PC-3 (cell line): ENCODE data around the gene KPNA5. TPM values are rescaled to one million over a fixed set of nuclear protein-coding genes. Genes with fewer than 3 reads are reported as not detected.
"Not testable (repeated sequence)": the region's sequence is repeated elsewhere in the genome, so short reads cannot be mapped to it uniquely, and the experiment has no call there.

ENCODE experiments used
- ATAC-seq: fragments of 200-7000 bp; cut with Tn5 transposase; 2 replicates; pipeline ENCODE4 v1.9.1; 2020; ENCODE audit warnings: mild to moderate bottlenecking, moderate library complexity
- BruUV-seq: library from RNA; stranded (reverse); fragments of 400-500 nt; replicated peaks from 2 replicates; lab custom pipeline; 2021; lab: Mats Ljungman, UMichigan
- CTCF ChIA-PET: fragments of 300-600 bp; sonication (Branson Sonifier 250); formaldehyde crosslinking; loops from one replicate; lab custom pipeline; 2022; ENCODE audit warnings: antibody characterized with exemption; lab: Charles Lee
- POLR2A ChIA-PET: fragments of 300-600 bp; sonication (Branson Sonifier 250); formaldehyde crosslinking; loops from one replicate; lab custom pipeline; 2022; ENCODE audit warnings: antibody characterized with exemption; ENCODE audit not compliant: unreplicated experiment; lab: Charles Lee
- DNase-seq: peaks from one replicate; pipeline ENCODE4 v3.0.0-alpha.2; 2015
- H2AFZ ChIP-seq: fragments of 300-600 bp; sonication (generic); 2 replicates; pipeline ENCODE4 v1.6.0; 2016; ENCODE audit warnings: antibody characterized with exemption, low read length
- H3F3A ChIP-seq: fragments of 300-600 bp; sonication (generic); one replicate; pipeline ENCODE4 v1.6.0; 2017; ENCODE audit warnings: antibody characterized with exemption, low read length, control low read depth, mild to moderate bottlenecking; ENCODE audit not compliant: unreplicated experiment
- H3K27ac ChIP-seq: fragments of 300-600 bp; sonication (generic); 2 replicates; pipeline ENCODE4 v1.5.1; 2016; ENCODE audit warnings: mild to moderate bottlenecking, low read length
- H3K27me3 ChIP-seq: fragments of 300-600 bp; sonication (generic); 2 replicates; pipeline ENCODE4 v1.6.1; 2016; ENCODE audit warnings: low read length, mixed read lengths
- H3K36me3 ChIP-seq: fragments of 300-600 bp; sonication (generic); 2 replicates; pipeline ENCODE4 v1.6.1; 2016; ENCODE audit warnings: low read depth, mixed run types, low read length, mixed read lengths
- H3K4me1 ChIP-seq: fragments of 300-600 bp; sonication (generic); 2 replicates; pipeline ENCODE4 v1.5.1; 2016; ENCODE audit warnings: low read length; ENCODE audit not compliant: insufficient read depth
- H3K4me2 ChIP-seq: fragments of 300-600 bp; sonication (generic); 2 replicates; pipeline ENCODE4 v1.6.0; 2016; ENCODE audit warnings: low read length
- H3K4me3 ChIP-seq: fragments of 300-600 bp; sonication (generic); 2 replicates; pipeline ENCODE4 v1.5.1; 2016; ENCODE audit warnings: mild to moderate bottlenecking, low read length, mixed read lengths
- H3K79me2 ChIP-seq: fragments of 300-600 bp; sonication (generic); 2 replicates; pipeline ENCODE4 v1.6.1; 2017; ENCODE audit warnings: low read length, mixed read lengths
- H3K9ac ChIP-seq: fragments of 300-600 bp; sonication (generic); 2 replicates; pipeline ENCODE4 v1.6.0; 2016; ENCODE audit warnings: mild to moderate bottlenecking, low read length
- H3K9me2 ChIP-seq: fragments of 300-600 bp; sonication (generic); replicated peaks from 2 replicates; pipeline ENCODE4 v1.6.1; 2016; ENCODE audit warnings: mixed run types, low read length, mixed read lengths
- H3K9me3 ChIP-seq: fragments of 300-600 bp; sonication (generic); 2 replicates; pipeline ENCODE4 v1.6.1; 2016; ENCODE audit warnings: low read length, mixed read lengths
- H4K20me1 ChIP-seq: fragments of 300-600 bp; sonication (generic); 2 replicates; pipeline ENCODE4 v1.6.1; 2016; ENCODE audit warnings: low read length, mixed read lengths
- EZH2 ChIP-seq: fragments of 300-600 bp; sonication (generic); IDR thresholded peaks from one replicate; pipeline ENCODE4 v1.6.1; 2017; ENCODE audit warnings: antibody characterized with exemption, mild to moderate bottlenecking, low read length; ENCODE audit not compliant: unreplicated experiment
- EZH2phosphoT487 ChIP-seq: fragments of 300-600 bp; sonication (generic); IDR thresholded peaks from 2 replicates; pipeline ENCODE4 v1.6.1; 2018; ENCODE audit warnings: mild to moderate bottlenecking, antibody characterized with exemption, low read length, borderline replicate concordance
- intact Hi-C: fragments of 100-400 bp; cut with micrococcal nuclease; formaldehyde crosslinking; loops from 2 replicates; pipeline ENCODE4 v1.9.0; 2023
- total RNA-seq: library from RNA; depleted of rRNA; stranded (reverse); fragments of >200 nt; gene quantifications from 2 replicates; pipeline ENCODE4 v1.2.3, GENCODE V29; 2014
- TF ChIP-seq, protein P1 (sequence below): fragments of 300-600 bp; sonication (generic); conservative IDR thresholded peaks from 2 replicates; pipeline ENCODE4 v1.5.1; 2017; ENCODE audit warnings: antibody characterized with exemption, low read depth, mild to moderate bottlenecking, low read length

Gene KPNA5
- total RNA-seq, 1 experiment from 2014 or later, result 4.9 TPM

DNA sequence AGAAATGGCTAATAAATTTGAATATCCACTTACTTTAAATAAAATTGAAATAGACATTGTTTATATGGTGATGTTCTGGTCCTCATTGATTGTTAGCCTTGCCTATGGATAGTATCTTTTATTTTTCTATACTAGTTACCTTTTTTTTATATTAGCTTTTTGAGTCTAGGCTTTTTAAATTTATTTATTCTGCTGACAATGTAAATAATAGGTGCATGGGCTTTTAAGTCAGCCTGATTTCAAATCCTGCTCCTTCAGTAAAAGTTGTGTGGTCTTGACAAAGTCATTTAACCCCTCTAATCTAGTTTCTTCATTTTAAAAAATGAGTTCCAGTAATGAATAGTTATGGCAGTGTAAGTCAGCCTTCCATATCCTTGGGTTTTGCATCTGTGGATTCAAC, 45.9 kb downstream of the KPNA5 start:
- Histone ChIP-seq H3K36me3 (peaks cover 8% of the 10 kb centered on the region; the same call in 1 of the 2 replicates), H2AFZ (no peak overlapping the region), H3K4me2 (no peak overlapping the region), H3K9me2 (no peaks in the 10 kb centered on the region), H3K4me3 (no peak overlapping the region), H3K79me2 (no peaks in the 10 kb centered on the region), H3K4me1 (no peaks in the 10 kb centered on the region), H4K20me1 (no peaks in the 10 kb centered on the region), H3F3A (no peaks in the 10 kb centered on the region), H3K27me3 (no peaks in the 10 kb centered on the region), H3K27ac (no peak overlapping the region), H3K9ac (no peak overlapping the region), H3K9me3 (no peaks in the 10 kb centered on the region)
- POLR2A ChIA-PET, result no interaction called here
- ATAC-seq (no peak), DNase-seq (no peak)
- BruUV-seq, result no TSS peak
- TF ChIP-seq, protein P1, sequence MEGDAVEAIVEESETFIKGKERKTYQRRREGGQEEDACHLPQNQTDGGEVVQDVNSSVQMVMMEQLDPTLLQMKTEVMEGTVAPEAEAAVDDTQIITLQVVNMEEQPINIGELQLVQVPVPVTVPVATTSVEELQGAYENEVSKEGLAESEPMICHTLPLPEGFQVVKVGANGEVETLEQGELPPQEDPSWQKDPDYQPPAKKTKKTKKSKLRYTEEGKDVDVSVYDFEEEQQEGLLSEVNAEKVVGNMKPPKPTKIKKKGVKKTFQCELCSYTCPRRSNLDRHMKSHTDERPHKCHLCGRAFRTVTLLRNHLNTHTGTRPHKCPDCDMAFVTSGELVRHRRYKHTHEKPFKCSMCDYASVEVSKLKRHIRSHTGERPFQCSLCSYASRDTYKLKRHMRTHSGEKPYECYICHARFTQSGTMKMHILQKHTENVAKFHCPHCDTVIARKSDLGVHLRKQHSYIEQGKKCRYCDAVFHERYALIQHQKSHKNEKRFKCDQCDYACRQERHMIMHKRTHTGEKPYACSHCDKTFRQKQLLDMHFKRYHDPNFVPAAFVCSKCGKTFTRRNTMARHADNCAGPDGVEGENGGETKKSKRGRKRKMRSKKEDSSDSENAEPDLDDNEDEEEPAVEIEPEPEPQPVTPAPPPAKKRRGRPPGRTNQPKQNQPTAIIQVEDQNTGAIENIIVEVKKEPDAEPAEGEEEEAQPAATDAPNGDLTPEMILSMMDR, result no peak
- no peak for TF ChIP-seq EZH2
- no peak for TF ChIP-seq EZH2phosphoT487
- intact Hi-C loops, result no loop called here
- CTCF ChIA-PET, result no interaction called here

DNA sequence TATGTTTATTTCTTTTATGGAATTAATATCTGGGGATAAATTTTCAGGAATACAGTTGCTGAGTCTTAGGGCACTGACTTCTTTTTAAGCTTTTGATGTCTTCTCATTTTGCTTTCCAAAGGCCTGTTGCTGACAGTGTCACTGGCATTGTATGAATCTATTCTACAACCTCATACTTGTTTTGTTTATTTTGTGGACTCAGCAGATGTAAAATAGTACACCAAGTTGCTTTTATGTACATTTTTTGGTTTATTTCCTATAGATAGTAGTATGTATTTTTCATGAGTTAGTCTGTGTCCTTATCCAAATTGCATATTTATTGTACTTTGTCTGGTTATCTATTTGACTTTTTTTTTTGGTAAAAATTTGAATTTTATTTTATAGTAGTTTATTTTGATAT, 49.5 kb downstream of the KPNA5 start:
- H3K36me3 ChIP-seq, result peaks cover 8% of the 10 kb centered on the region; the same call in 1 of the 2 replicates
- ChIA-PET CTCF (no interaction called here), POLR2A (no interaction called here)
- no peaks in the 10 kb centered on the region for H3K9me2 ChIP-seq
- no peaks in the 10 kb centered on the region for H3K27me3 ChIP-seq
- H3F3A ChIP-seq, result no peaks in the 10 kb centered on the region
- H4K20me1 ChIP-seq, result no peaks in the 10 kb centered on the region
- no peak for DNase-seq
- no peaks in the 10 kb centered on the region for H3K79me2 ChIP-seq
- TF ChIP-seq EZH2 (no peak), EZH2phosphoT487 (no peak)
- TF ChIP-seq, protein P1, result no peak
- no peaks in the 10 kb centered on the region for H3K4me1 ChIP-seq
- no peak overlapping the region for H3K27ac ChIP-seq
- intact Hi-C loops, result no loop called here
- H3K4me3 ChIP-seq, result no peak overlapping the region
- no peak for ATAC-seq
- no peaks in the 10 kb centered on the region for H3K9me3 ChIP-seq
- H3K4me2 ChIP-seq, result no peak overlapping the region
- H3K9ac ChIP-seq, result no peak overlapping the region
- H2AFZ ChIP-seq, result no peak overlapping the region
- BruUV-seq, result no TSS peak

DNA sequence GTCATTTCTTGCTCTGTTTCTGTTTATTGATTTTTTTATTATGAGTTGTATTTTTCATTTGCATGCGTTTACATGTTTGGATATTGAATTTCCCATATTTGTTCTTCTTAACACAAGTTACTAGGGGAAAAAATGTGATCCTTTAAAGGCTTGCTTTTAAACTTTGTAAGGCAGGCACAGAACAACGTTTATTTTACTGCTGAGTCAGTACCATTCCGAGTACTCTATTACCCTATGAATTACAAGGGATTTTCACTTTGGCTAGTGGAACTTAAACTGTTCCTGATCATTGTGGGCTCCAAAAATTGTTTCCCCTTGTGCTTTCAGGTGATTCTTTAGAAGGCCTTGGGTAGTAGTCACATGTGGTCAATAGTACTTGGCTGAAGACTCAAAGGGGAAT, 56.0 kb downstream of the KPNA5 start:
- Histone ChIP-seq H3K4me2 (no peak overlapping the region), H3K27me3 (no peaks in the 10 kb centered on the region), H3K79me2 (no peaks in the 10 kb centered on the region), H3K4me3 (no peak overlapping the region), H2AFZ (no peak overlapping the region), H3K9me2 (no peaks in the 10 kb centered on the region), H3K27ac (no peak overlapping the region), H3K9me3 (no peaks in the 10 kb centered on the region), H3K9ac (no peak overlapping the region), H3K36me3 (no peaks in the 10 kb centered on the region), H4K20me1 (no peaks in the 10 kb centered on the region), H3K4me1 (no peaks in the 10 kb centered on the region), H3F3A (no peaks in the 10 kb centered on the region)
- POLR2A ChIA-PET, result no interaction called here
- DNase-seq (no peak), ATAC-seq (no peak; the same call in 1 of the 2 replicates)
- TF ChIP-seq, protein P1, result no peak
- TF ChIP-seq EZH2, result no peak
- no peak for TF ChIP-seq EZH2phosphoT487
- CTCF ChIA-PET, result no interaction called here
- no TSS peak for BruUV-seq
- intact Hi-C loops, result no loop called here

DNA sequence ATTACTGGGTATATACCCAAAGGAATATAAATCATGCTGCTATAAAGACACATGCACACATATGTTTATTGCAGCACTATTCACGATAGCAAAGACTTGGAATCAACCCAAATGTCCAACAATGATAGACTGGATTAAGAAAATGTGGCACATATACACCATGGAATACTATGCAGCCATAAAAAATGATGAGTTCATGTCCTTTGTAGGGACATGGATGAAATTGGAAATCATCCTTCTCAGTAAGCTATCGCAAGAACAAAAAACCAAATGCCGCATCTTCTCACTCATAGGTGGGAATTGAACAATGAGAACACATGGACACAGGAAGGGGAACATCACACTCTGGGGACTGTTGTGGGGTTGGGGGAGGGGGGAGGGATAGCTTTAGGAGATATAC, 59.5 kb downstream of the KPNA5 start:
- DNase-seq, H4K20me1 ChIP-seq, H3F3A ChIP-seq, H3K9me2 ChIP-seq, H3K4me1 ChIP-seq, H3K4me2 ChIP-seq, ATAC-seq, CTCF ChIA-PET, H3K9me3 ChIP-seq, H3K27ac ChIP-seq, H3K9ac ChIP-seq, H2AFZ ChIP-seq, H3K4me3 ChIP-seq, intact Hi-C loops, H3K27me3 ChIP-seq, BruUV-seq, POLR2A ChIA-PET, H3K36me3 ChIP-seq, H3K79me2 ChIP-seq: not testable (repeated sequence)
